GM21528 (cell line): Measurements from ENCODE around the gene TSNAX.

Source experiments
- ATAC-seq: cut with Tn5 transposase; IDR thresholded peaks from one replicate; pipeline ENCODE4 v1.9.1; 2021; ENCODE audit warnings: mild to moderate bottlenecking, moderate library complexity; ENCODE audit not compliant: unreplicated experiment, low FRiP score

Gene TSNAX

DNA sequence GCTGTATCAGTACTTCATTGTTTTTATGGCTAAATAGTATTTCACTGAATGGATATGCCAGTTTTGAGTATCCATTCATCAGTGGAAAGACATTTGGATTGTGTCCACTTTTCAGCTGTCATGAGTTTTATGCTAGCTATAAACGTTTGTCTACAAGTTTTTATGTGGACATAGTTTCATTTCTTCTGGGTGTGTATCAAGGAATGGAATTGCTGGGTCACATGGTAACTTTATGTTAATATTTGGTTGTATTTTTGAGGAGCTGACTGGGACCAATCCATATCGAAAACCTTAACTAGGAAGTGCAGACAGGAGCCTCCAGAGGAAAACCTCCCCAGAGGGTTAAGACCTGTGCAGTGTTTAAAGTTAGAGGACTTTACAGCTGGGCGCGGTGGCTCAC, 66.3 kb downstream of the TSNAX start:
- no peak for ATAC-seq

DNA sequence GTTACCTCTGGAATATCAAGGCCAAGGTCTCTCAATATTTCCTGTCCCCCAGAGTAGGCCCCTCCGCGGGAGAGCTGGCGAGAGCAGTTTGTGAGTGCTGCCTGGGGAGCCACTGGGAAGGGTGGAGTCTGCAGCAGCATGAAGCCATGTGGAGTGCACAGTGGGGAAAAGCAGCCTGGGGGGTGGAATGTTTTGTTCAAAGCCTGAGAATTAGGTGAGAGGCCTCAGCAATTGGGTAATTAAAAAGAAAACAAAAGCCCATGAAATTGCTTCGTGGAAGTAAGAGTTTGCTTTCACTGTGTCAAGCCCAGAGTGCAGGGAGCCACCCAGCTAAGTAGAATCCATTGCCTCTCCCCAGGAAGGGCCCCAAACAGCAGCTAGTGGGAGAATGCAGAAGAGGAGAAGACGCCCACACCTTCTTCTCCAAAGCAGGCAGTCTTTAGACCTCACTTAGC, 67.9 kb downstream of the TSNAX start:
- ATAC-seq, result no peak

DNA sequence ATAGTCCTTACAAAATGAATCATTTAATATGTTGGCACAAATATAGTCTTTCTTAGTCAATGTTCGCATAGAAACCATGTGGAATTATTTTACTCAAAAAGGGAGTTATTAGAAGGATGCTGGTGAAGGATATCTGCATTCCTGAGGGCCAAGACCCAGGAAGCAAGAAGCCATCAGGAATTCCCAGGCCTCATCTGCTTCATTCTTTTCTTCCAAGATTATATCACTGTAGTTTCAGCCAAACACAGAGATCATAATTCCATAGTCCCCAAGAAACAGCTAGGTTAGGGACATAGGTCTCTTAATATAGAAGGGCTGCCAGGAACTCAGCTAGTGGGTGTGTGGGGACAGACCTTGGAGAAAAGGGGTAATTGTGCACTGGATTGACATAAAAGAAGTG, 69.5 kb downstream of the TSNAX start:
- ATAC-seq, result no peak

DNA sequence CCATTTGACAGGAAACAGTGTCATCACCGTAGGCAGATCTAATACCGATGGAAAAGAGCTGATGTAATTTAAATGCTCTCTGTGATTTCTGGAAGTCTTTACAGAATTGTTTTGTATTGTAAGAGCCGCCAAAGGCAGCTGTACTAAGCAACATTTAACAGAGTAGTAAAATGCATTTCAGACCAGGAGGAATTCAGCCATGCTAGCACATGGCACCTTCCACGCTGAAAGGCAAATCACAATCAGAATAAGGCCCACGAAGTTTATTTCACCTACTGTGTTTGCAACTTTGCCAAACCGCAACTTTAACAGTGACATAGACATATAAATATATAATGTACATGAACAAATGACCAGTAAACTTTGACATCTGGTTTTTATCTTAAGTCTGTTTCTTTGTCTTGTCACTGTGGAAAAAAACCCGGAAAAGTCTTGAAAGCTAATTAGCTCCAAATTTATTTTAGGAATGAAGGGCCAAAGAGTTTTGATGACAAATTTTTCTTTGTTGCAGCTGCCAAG, 72.0 kb downstream of the TSNAX start:
- ATAC-seq, result no peak

DNA sequence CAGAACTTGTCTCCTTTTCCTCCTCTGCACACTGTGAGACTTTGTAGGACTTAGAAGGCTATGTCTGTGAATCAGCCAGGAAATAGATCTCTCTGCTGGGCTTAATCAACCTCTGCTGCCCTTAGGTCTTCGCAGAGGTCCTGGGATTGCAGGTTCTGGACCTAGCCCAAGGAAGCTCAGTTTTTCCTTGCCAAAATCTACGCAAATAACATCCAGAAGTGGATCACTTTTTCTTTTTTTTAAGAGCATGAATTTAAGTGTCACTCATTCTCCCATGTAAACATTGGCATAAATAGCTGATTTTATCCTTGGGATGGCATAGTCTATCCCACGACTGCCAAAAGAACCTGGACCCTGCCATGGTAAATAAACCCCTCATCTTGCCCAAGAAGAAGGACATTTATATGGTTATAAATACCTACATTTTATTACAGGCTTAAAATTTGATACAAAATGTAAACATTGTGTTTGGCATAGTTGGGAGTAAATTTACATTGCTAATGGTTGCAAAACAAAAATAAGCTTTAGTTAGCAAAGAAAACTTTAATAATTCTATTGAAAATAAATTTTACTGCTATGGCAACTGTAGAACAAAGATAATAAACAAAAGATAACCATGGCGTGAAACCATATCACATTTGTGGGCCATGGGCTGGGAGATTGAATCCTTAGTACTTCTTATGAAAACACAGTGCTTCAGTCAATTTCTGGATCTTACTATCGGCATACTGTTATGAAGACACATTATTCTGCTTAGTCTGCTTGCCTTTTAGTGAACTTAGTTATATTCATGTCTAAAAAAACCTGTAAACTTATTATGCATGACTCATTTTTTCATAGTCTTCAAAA, 73.6 kb downstream of the TSNAX start:
- no peak for ATAC-seq

DNA sequence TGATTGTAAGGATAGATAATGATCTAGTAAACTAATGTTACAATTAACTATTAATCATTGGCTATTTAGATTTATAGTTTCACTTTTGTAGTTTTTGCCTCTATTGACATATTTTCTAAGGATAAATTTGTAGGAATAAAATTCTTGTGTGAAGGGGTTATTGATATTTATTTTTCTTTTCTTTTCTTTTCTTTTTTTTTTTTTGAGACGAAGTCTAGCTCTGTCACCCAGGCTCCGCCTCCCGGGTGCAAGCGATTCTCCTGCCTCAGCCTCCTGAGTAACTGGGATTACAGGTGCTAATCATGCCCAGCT, 74.2 kb downstream of the TSNAX start:
- ATAC-seq, result no peak

DNA sequence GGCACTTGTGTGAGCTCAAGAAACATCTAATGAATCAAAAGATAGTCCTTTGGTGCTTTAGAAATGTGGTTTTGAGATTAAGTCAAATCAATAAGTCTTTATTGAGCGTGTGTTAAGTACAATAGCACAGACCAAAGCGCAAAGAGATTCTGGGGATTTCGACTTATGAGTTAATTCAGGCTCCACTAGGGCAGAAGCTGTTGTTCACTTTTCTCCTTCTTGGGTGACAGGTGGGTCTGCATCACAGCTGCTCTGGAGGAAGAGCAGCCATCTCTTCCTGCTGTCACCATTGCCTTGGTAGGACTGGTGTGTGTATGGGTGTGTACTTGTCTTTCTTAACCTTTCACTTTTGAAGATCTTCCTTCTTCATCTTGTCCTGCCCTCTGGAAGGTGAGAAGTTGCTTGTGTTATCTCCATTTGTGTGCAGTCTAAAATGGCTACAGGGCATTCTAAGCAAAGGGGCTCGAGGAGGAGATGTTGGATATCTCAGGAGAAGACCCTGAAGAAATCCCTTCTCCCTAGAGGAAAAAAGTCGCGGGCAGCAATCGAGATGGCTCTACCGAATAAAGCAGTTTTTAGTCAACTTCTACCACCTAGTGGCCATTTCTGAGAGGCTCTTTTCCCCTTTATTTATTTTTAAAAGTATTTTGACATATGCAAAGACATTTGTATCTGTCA, 75.3 kb downstream of the TSNAX start:
- ATAC-seq, result peak; percentile 71

DNA sequence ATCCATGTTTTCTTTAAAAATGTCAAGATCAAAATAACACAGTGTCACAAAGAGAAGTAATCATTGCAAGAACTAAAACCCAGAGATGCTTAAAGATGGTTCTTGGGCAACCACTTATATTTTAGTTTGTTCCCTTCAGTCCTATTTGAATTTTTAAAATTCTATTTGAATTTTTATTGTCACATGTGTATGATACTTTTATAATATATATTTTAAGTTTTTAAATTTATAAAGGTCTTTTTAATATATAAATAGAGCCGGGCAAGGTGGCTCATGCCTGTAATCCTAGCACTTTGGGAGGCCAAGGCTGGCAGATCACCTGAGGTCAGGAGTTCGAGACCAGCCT, 75.8 kb downstream of the TSNAX start:
- no peak for ATAC-seq

DNA sequence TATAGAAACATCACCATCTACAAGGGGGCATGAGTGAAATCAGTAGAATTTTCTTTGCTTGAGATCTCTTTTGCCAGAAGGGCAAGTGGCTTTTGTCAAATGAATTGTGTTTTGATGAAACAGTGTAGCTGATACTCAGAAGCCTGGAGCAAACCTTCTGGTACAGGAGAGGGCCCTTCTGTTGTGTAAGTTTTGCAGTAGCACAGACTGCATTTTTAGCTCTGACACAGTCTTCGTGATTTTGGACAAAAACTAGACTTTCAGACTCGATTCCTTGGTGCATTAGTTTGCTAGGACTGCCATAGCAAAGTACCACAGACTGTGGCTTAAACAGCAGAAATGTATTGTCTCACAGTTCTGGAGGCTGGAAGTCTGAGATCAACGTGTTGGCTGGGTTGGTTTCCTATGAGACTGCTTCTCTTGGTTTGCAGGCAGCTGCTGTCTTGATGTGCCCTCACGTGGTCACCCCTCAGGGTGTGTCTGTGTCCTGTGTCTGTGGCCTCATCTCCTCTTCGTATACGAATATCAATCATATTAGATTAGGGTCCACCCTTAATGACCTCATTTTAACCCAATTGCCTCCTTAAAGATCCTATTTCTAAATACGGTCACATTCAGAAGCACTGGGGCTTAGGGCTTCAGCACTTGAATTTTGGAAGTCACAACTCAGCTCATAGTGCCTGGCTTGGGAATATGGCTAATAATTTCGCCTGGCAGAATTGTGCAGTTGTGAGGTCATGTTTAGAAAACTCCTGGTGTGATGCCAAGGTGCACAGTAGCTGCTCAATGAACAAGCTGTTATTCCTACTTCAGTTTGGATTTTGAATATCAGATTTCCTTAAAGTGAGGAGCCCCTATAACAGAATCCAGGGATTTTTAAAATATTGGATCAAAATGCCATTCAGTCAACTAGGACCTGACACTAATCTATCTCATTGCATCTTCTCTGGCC, 77.0 kb downstream of the TSNAX start:
- no peak for ATAC-seq

DNA sequence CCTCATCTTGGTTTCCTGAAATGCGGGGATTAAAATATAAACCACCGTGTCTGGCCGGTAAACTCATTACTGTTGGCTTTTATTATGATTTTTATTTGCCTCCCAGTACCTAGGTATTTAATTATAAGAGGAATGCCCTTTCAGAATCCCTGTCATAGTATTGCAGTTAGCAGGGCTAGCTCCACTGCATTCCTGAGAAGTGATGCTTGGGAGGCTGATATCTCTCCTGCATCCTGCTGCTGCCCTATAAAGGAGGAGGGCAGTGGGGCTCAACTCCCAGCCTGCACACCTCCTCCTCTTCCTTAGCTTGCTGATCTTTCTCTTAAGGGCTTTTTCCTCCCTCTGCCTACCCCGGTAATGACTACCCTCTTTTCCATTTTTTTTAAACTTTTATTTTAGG, 78.2 kb downstream of the TSNAX start:
- ATAC-seq, result no peak

DNA sequence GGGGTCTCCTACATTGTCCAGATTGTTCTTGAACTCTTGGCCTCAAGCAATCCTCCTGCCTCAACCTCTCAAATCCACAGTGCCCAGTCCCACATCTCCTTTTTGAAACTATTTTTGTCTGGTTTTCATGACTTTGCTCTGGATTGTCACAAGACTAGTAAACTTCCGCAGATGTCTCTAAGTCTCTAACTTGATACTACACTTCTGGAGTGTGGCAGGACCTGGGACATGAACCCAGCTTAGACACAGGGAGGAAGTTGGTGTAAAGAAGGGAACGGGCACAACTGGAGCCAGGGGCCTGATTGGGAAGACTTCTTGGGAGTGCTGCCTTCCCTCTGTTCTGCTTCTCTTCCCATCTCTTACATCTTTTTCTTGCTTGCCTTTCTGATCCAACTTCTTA, 81.9 kb downstream of the TSNAX start:
- no peak for ATAC-seq

DNA sequence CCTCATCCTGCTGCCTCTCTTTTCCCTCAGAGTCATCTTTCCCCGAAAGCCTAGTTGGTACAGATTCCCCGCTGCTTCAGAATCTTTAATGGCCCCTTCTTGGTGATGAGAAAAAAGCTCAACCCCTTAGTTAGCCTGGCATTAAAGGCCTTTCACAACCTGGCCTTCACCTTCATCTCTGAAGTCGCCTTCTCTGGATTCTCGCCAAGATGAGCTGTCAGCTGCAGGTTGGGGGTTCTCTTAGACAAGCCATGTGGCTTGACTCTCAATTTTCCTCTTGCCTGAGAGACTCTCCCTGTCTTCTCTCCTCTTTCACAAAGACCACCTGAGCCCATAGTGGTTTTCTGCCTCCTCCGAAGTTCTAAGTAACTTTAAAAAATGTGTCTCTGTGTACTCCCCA, 82.6 kb downstream of the TSNAX start:
- no peak for ATAC-seq

DNA sequence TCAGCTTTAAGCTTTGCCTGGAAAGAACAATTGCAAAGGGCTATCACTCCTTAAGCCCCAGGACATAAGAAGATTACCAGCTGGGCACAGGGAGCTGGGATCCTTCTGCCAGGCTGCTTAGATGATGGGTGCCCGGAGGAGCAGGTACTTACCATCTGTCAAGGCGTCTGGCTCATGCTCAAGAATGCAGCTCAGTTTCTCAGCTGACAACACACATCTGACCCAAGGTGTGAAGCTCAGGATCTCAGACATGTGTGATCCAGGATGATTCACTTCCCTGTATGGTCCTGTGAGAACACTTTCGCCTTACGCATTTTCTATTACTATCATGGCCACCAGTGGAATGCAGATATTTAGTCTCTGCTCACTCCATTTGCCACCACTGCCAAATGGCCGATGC, 83.4 kb downstream of the TSNAX start:
- ATAC-seq, result no peak

DNA sequence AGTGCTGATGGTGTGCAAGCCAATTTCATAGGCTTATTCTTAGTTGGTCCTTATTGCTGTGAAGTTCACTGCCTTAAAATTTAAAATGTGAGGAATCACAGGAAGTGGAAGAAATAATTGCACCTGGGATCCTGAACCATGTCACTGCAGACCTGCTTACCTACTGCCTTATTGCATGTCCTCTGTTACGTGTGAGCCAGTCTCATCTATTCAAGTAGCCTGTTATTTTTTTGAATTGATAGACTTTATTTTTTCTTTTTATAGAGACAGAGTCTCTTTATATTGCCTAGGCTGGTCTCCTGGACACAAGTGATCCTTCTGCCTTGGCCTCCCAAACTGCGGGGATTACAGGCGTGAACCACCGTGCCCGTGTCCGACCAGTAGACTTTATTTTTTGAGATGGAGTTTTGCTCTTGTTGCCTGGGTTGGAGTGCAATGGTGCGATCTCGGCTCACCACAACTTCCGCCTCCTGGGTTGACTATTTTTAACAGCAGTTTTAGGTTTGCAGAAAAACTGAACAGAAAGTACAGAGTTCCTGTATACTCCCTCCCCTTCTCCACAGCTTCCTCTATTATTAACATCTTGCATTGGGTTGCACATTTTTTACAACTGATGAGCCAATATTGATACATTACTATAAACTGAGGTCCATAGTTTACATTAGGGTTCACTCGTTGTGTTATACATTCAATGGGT, 84.1 kb downstream of the TSNAX start:
- peak; percentile 100 for ATAC-seq

DNA sequence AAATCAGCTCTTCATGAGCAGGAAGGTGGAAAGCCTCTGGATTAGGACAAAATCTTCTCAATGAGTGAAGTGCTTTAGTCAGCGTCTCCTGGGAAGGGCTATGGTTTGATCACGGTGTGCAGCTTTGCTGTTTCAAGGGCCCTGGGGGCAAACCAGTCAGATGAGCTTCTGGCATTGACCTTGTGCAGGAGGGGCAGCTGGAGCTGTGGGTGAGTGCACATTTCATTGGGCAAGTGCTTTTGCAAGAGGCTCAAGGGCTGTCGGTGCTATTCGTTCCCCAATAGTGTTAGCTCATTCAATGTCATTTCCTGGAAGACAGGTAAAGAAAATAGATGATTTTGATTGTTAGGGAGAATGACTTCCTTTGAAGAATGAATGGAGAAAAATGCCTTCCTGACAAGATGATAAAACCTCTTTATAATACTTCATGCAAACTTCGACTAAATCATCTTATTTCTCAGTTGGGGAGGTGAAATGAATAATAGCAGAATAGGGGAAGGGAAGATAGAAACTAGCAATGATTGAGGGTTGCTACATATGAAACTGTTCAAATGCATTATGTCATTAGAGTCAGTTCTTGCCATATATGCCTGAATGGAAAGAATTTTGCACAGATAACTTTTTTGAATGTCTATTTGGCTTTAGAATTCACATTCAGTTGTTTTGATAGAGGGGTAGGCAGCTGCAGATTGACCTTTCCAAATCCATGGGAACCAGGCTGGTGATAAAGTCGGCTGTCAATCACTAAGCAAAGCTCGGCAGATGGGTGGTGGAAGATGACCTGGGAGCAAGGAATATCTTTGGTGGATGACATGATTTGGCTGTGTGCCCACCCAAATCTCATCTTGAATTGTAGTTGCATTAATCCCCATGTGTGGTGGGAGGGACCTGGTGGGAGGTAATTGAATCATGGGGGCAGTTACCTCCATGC, 85.2 kb downstream of the TSNAX start:
- no peak for ATAC-seq
